Breast epithelium (tissue), 4 donors: ENCODE data around the gene ADRM1. TPM values are rescaled to one million over a fixed set of nuclear protein-coding genes. Genes with fewer than 3 reads are reported as not detected.

Experiments
- DNase-seq, 2 donors: peaks; one replicate each; pipeline ENCODE4 v3.0.0-alpha.2; 2019; ENCODE audit warnings: low spot score in 2 of 2
- H3K27ac ChIP-seq, 2 donors: fragments of 200-600 bp; sonication (generic) in 1 of 2; one replicate each; pipeline ENCODE4 v1.5.1; 2016 to 2019; ENCODE audit warnings: mild to moderate bottlenecking in 1 of 2
- H3K27me3 ChIP-seq, 2 donors: fragments of 200-600 bp; sonication (generic) in 1 of 2; one replicate each; pipeline versions ENCODE4 v1.5.1 to v1.6.0; 2017 to 2019; ENCODE audit warnings: control low read depth in 1 of 2, mild to moderate bottlenecking in 1 of 2
- H3K36me3 ChIP-seq: fragments of 200-600 bp; one replicate; pipeline ENCODE4 v1.5.1; 2019
- H3K4me1 ChIP-seq, 2 donors: fragments of 200-600 bp; sonication (generic); one replicate each; pipeline ENCODE4 v1.5.1; 2016 to 2019; ENCODE audit warnings: control low read depth in 1 of 2
- H3K4me3 ChIP-seq, 3 donors: fragments of 200-600 bp; sonication (generic); 1 replicate in 2 of 3; 2 replicates in 1 of 3; pipeline ENCODE4 v1.5.1; 2016 to 2019; ENCODE audit warnings: mild to moderate bottlenecking in 3 of 3, moderate library complexity in 2 of 3
- H3K9me3 ChIP-seq, 2 donors: fragments of 200-600 bp; sonication (generic) in 1 of 2; one replicate each; pipeline ENCODE4 v1.5.1; 2016 to 2019; ENCODE audit warnings: control low read depth in 1 of 2
- CTCF ChIP-seq, 3 donors: fragments of 450-650 bp; IDR thresholded peaks; one replicate each; pipeline ENCODE4 v1.5.1; 2016 to 2017; ENCODE audit warnings: antibody characterized with exemption in 3 of 3, mild to moderate bottlenecking in 3 of 3, moderate library complexity in 3 of 3
- POLR2A ChIP-seq: fragments of 450-650 bp; IDR thresholded peaks from one replicate; pipeline ENCODE4 v1.6.1; 2016; ENCODE audit warnings: antibody characterized with exemption, mild to moderate bottlenecking, moderate library complexity
- POLR2AphosphoS5 ChIP-seq, 3 donors: sonication (generic); formaldehyde crosslinking; IDR thresholded peaks; one replicate each; pipeline ENCODE4 v1.6.1; 2017; ENCODE audit warnings: antibody characterized with exemption in 3 of 3
- intact Hi-C: fragments of 100-400 bp; cut with DNase I; formaldehyde crosslinking; loops from one replicate; pipeline ENCODE4 v1.15.1; 2023; ENCODE audit warnings: low total_unique reads
- total RNA-seq, 3 donors: library from RNA; depleted of rRNA; stranded (reverse); fragments of >200 nt; gene quantifications; one replicate each; pipeline ENCODE4 v1.1.0, GENCODE V29; 2016

Gene ADRM1
- total RNA-seq, 3 donors from 2014 or later = 80.2 to 131 (median 105) TPM

DNA sequence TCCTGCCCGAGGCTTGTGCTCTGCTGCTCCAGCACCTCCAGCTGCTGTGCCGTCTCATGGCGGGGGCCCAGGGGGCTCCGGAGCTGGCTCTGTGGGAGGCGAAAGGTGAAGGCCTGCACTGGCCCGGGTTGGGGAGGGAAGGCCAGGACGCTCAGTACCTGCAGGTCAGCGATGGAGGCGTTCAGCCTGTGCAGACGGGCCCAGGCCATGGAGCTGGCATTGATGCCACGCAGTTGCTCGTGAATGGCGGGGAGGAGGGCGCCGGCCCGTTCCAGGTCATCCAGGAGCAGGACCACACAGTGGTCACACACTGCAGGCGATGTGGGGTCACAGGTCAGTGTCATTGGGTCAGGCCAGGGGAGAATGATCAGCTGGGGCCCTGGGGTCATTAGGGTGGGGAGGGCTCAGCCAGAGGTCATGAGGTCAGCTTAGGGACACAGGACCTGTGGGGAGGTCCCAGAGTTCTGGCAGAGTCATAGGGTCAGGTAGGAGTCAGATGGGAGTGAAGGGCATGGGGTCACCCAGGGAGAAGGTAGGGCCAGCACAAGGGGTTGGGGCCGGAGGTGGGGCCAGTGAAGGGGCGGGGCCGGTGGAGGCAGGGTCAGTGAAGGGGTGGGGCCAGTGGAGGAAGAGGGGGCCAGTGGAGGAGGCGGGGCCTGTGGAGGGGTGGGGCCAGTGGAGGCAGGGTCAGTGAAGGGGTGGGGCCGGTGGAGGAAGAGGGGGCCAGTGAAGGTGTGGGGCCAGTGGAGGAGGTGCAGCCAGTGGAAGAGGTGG, 18.0 kb downstream of the ADRM1 start:
- intact Hi-C loops = no loop called here
- H3K27me3 ChIP-seq = no peaks in the 10 kb centered on the region
- TF ChIP-seq POLR2A = no peak
- no peak for TF ChIP-seq CTCF (IDR thresholded peaks at IDR 0.05)
- no peak for TF ChIP-seq POLR2AphosphoS5 (IDR thresholded peaks at IDR 0.05)
- no peak overlapping the region for H3K4me3 ChIP-seq
- no peaks in the 10 kb centered on the region for H3K4me1 ChIP-seq
- no peaks in the 10 kb centered on the region for H3K36me3 ChIP-seq
- no peak overlapping the region for H3K27ac ChIP-seq
- H3K9me3 ChIP-seq = no peaks in the 10 kb centered on the region
- DNase-seq = no peak

- intact Hi-C loops = no loop called here
- TF ChIP-seq CTCF (IDR thresholded peaks at IDR 0.05) = no peak
- TF ChIP-seq POLR2A = no peak
- TF ChIP-seq POLR2AphosphoS5 (IDR thresholded peaks at IDR 0.05) = no peak
- Histone ChIP-seq H3K9me3 (no peaks in the 10 kb centered on the region), H3K4me3 (no peak overlapping the region), H3K27me3 (no peaks in the 10 kb centered on the region), H3K27ac (no peak overlapping the region), H3K4me1 (no peaks in the 10 kb centered on the region), H3K36me3 (no peaks in the 10 kb centered on the region)
- no peak for DNase-seq
These were observed 18.7 kb downstream of the ADRM1 start for GRCh38 chr20:62321521-62321948.

DNA sequence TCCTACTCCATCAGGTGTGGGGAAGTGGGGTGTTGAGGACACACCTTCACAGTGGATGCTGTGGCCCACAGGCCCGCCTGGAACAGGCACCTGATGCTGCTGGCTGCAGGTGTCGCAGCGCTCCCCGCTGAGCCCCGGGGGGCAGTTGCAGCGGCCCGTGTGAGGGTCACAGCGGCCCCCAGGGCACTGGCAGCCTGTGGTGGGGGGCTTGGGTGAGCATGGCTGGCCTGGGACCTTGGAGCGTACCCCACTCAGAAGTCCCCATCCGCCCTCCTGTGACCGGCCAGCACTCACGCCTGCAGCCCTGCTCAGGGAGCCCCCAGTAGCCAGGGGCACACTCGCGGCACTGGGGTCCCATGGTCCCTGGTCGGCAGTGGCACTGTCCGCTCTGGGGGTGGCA, 19.2 kb downstream of the ADRM1 start:
- H3K36me3 ChIP-seq = no peaks in the 10 kb centered on the region
- no peak overlapping the region for H3K4me3 ChIP-seq
- no peaks in the 10 kb centered on the region for H3K4me1 ChIP-seq
- DNase-seq = no peak
- H3K9me3 ChIP-seq = no peaks in the 10 kb centered on the region
- H3K27me3 ChIP-seq = no peaks in the 10 kb centered on the region
- TF ChIP-seq CTCF (IDR thresholded peaks at IDR 0.05) (no peak), POLR2A (no peak)
- intact Hi-C loops = no loop called here
- H3K27ac ChIP-seq = no peak overlapping the region

- DNase-seq = no peak
- Histone ChIP-seq H3K4me1 (no peaks in the 10 kb centered on the region), H3K9me3 (no peaks in the 10 kb centered on the region), H3K27me3 (no peaks in the 10 kb centered on the region), H3K4me3 (no peak overlapping the region), H3K27ac (no peak overlapping the region), H3K36me3 (no peaks in the 10 kb centered on the region)
- intact Hi-C loops = no loop called here
- TF ChIP-seq CTCF (IDR thresholded peaks at IDR 0.05) (no peak), POLR2AphosphoS5 (IDR thresholded peaks at IDR 0.05) (no peak), POLR2A (no peak)
These were observed 19.8 kb downstream of the ADRM1 start for GRCh38 chr20:62322492-62323041.

- no peak for DNase-seq
- Histone ChIP-seq H3K36me3 (no peaks in the 10 kb centered on the region), H3K27ac (no peak overlapping the region), H3K9me3 (no peaks in the 10 kb centered on the region), H3K4me3 (no peak overlapping the region), H3K4me1 (no peaks in the 10 kb centered on the region), H3K27me3 (no peaks in the 10 kb centered on the region)
- TF ChIP-seq CTCF (IDR thresholded peaks at IDR 0.05) (no peak), POLR2A (no peak), POLR2AphosphoS5 (IDR thresholded peaks at IDR 0.05) (no peak)
- intact Hi-C loops = no loop called here
These were observed 20.6 kb downstream of the ADRM1 start for GRCh38 chr20:62323146-62323979.
